HG02623 (cell line): ENCODE results near the gene NIPBL.
"Not testable (repeated sequence)": the region's sequence is repeated elsewhere in the genome, so short reads cannot be mapped to it uniquely, and the experiment has no call there.

Source experiments
- ATAC-seq: cut with Tn5 transposase; IDR thresholded peaks from one replicate; pipeline ENCODE4 v1.9.1; 2021; ENCODE audit warnings: moderate library complexity; ENCODE audit not compliant: unreplicated experiment

NIPBL gene

DNA sequence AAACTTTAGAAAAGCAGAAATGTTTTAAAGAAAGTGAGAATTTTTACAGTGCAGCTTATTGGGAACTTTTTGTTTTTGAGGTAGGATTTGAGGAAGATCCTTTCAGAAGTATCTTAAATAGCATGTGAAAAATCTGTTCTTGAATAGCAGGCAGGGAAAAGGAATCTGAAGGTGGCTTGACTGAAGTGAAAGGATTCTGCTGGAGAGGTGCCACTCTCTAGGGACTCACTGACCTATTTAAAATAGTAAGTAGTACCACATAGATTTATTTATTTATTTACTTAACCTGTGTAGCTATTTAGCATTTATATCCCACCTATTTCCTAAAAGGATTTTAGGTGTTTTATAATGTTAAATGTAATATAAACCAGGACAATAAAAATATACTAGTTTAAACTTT is 69.1 kb downstream of the NIPBL start:
- no peak for ATAC-seq

DNA sequence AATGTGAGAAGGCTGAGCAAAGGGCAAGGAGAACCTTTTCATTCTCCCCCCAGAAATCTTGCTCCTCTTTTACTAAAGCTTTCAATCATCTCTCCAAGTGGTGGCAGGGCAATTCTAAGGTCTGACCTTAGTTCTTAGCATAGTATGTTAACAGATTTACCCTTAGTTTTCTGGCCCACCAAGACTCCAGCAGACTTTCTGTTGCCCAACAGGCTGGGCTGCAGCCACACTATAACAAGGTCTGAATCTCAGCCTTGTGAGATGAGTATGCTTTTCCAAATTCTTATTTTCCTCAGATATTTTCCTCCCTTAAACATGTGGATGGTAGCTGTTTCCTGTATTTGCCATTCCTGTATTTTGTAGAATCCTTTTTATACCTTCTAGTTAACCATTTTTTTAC is 69.5 kb downstream of the NIPBL start:
- no peak for ATAC-seq

DNA sequence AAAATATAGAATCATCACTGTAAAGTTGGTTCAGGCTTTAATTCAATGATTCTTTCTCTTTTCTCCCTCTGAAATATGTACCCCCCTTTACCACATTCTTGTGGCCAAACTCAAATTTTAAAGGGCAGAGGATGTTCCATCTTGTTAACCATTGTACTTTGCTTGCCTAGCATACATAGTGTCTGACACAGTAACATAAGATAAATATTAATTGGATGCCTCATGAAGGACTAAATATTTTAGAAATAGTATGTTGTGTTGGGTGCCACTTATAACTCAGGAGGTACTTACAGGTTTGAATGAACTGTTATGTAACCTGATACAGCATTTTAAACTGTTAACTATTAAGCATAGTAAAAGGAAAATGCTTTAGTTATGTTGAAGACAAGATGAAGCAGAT is 71.5 kb downstream of the NIPBL start:
- ATAC-seq: no peak

DNA sequence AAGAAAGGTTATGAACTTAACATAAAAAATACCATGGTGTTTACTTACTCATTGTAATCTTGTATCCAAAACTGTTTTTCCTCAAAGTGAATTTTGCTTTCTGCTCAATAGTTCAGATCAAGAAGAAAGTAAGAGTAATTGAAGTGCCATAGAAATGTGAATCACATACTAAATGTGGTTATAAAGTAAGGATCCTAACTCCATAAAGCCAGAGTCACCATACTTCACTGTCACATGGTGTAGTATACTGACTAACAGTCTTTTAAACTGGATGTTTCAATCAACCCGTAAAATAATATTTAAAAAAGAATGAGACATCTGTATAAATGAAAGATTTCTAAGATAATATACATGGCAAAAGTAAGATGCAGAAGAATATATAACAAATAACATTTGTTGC is 72.1 kb downstream of the NIPBL start:
- no peak for ATAC-seq

DNA sequence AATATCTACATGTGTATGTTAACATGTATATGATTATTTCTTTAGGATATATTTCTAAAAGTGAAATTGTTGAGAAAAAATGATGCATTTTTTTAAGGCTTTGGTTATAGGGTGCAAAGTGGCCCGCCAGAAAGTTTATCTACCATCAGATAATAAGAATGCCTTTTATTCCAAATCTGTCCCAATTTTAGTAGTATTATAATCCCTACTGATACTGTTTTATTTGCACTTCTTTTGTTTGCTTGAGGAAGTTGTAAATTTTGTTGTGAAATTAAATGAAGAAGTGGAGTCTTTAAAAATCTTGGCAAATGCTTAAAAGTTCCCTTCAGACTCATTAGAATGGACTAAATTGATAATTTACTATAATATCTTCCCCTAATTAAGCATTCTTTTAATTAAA is 73.0 kb downstream of the NIPBL start:
- no peak for ATAC-seq

DNA sequence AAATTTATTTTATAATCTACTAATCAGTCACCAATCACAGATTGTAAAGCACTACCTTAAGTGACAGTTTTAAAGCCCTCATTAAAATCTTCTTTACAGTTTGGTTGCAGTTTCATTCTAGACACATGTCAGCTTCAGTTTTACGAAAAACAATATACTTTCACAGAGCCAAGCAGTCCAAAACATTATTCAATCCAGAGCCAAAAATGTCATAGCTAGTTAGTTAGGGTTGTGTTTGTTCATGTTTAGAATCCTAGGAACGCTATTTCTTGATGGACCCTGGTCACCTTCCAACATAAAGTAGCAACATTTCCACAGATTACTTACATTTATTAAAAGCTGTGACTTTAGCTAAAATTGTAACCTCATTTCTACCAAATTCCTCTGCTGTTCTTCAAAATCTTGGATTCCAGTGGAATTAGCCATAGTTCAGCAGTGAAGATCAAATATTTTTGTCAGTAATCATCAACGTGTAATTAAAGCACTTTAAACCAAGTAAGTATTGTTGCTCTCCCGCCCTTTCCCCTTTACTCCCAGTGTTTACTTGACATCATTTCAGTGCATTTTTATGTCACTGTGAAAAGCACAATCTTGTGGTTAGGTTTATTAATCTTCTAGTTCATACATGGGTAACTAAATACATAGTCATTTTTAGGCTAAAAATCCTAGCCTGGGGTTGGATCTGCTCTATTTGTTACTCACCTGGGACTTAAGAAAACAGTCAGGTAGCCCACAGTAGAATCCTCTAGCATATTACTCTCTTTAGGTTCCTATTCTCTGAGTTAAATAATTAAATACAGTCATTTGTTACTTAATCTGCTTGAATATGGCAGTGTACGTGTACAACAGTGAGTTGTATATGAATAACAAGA is 74.3 kb downstream of the NIPBL start:
- ATAC-seq: no peak

DNA sequence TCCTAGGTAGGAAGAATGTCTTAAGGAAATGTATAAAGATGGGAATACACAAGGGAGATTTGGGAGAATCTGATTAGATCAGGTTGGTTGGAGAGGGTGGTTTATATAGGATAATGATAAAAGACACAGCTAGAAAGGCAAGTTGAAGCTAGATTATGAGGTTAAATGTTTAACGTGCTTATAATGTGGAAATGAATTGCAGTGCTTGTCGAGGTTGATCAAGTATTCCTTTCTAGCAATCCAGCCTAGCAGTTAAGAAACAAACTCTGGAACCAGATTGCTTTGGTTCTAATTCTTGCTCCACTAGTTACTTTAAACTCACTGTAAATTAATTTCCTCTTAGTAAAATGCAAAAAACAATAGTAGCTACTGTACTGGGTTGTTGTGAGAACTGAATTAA is 76.5 kb downstream of the NIPBL start:
- ATAC-seq: no peak

DNA sequence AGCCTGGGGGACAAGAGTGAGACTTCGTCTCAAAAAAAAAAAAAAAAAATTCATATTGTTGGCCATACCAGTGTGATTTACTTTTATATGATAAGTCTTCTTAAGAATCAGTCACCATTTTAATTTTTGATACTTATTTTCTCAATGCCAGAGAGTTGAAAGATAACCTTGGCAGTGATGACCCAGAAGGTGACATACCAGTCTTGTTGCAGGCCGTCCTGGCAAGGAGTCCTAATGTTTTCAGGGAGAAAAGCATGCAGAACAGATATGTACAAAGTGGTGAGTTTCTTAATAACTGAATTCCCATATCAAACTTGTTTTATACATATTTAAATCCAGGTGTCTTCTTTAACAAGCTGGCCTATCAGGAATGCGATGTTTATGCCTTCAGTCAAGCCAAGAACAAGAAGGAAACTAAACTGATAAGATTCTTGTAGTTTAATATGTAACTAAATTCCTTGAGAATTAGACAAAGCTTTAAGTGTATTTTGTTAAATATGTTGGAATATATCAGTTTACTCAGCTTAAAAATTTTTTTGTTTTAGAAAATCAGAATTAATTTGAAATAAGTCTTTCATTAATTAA is 81.5 kb downstream of the NIPBL start:
- ATAC-seq: no peak

DNA sequence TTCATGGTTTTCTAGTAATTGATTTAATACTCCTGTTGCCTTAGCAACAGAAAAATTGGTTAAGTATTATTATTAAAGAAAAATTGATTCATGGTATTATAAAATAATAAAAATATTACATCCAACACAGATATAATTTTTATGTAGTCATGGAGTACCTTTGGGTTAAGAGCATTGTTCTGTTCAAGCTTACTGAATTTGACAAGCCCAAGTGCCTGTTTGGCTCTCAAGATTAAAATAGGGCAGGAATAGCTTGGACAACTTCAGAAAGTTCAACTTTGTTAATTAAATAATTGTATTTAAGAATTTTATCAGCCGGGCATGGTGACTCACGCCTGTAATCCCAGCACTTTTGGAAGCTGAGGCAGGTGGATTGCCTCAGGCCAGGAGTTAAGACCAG is 82.0 kb downstream of the NIPBL start:
- ATAC-seq: no peak

DNA sequence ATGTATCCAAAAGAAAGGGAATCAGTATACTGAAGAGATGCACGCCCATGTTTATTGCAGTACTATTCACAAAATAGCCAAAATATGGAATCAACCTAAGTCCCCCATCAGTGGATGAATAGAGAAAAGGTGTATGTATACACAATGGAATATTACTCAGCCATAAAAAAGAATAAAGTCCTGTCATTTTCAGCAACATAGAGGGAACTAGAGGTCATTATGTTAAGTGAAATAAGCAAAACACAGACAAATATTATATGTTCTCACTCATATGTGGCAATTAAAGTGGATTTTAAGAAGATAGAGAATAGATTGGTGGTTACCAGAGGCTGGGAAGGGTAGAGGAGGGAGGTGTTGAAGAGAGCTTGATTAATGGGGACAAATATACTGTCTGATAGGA is 88.6 kb downstream of the NIPBL start:
- ATAC-seq: no peak

DNA sequence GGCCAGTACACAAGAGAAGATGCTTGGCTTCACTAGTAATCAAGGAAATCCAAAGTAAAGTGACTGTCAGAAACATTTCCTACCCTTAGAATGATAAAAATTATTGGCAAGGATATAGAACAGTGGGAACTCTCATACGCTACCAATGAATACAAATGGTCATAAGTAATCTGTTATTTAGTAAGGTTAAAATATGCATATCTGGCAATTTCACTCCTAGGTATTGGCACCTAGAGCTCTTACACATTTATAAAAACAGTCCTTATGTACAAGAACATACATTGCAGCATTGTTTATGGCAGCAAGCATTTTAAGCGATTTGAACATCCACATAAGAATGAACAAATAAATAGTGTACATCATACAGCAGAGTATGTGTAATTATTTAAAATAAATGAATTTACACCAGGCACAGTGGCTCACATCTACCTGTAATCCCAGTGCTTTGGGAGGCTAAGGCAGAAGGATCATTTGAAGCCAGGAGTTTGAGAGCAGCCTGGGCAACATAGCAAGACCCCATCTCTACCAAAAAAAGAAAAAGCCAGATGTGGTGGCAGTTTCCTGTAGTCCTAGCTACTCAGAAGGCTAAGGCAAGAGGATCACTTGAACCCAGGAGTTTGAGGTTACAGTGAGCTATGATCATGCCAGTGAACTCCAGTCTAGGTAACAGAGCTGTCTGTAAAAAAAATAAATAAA is 93.3 kb downstream of the NIPBL start:
- no peak for ATAC-seq

DNA sequence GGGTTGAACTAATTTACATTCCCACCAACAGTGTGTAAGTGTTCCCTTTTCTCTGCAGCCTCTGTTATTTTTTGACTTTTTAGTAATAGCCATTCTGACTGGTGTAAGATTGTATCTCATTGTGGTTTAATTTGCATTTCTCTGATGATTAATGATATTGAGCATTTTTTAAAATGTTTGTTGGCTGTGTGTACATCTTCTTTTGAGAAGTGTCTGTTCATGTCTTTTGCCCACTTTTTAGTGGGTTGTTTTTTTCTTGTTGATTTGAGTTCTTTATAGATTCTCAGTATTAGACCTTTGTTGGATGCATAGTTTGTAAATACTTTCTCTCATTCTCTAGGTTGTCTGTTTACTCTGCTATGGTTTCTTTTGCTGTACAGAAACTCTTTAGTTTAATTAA is 101.6 kb downstream of the NIPBL start:
- ATAC-seq: no peak

DNA sequence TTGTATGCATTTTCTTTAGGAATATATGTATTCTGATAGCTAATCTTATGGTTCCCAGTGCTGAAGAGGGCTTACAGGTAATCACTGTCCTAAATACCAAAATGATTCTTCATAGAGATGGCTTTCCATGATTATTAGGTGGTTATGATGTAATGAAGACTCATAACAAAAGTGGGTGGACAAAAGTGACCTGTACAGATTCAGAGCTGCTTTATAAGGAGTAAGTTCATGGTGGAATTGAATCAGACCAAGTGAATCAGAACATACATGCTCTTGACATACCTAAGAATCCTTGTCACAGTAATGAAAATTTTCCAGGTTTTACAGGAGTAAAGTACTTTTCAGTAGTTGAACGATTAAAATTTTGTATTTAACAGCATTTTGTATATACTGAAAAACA is 105.6 kb downstream of the NIPBL start:
- no peak for ATAC-seq

DNA sequence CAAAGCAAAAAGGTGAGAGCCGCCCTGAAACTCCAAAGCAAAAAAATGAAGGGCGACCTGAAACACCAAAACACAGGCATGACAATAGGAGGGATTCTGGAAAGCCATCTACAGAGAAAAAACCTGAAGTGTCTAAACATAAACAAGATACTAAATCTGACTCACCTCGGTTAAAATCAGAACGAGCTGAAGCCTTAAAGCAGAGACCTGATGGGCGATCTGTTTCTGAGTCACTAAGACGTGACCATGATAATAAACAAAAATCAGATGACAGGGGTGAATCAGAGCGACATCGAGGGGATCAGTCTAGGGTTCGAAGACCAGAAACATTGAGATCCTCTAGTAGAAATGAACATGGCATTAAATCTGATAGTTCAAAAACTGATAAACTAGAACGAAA is 108.8 kb downstream of the NIPBL start:
- no peak for ATAC-seq

DNA sequence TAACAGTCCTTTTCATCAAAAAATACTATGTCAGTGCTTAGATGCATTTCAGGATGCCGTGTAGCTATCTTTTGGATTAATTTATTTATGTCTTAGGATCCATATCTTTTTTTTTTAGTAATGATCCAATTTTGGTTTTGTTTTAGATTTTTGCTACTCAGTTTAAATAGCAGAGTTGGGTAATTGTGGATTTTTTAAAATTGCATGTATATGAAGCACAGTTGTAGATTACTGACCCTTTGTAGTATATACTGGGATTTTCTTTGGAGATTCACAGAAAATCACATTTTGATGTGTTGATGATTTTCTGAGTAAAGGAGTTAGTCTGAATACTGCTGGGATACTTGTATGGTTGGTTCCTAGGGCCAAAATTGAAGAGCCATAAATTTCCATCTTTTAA is 111.8 kb downstream of the NIPBL start:
- no peak for ATAC-seq

DNA sequence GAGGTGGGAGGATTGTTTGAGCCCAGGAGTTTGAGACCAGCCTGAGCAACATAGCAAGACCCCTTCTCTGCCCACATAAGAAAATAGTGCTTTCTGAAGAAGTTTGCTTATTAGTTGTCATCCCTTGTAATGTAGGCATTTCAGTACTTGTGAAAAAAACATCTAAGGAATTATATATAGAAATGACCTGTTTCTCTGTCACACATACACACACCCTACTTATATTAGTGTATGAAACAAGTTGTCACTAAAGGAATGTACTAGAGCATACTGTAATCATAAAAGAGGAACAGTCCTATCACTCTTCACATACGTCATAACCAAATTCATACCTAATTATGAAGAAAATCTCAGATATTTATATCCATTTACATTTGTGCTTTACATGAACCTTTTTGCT is 122.0 kb downstream of the NIPBL start:
- no peak for ATAC-seq

DNA sequence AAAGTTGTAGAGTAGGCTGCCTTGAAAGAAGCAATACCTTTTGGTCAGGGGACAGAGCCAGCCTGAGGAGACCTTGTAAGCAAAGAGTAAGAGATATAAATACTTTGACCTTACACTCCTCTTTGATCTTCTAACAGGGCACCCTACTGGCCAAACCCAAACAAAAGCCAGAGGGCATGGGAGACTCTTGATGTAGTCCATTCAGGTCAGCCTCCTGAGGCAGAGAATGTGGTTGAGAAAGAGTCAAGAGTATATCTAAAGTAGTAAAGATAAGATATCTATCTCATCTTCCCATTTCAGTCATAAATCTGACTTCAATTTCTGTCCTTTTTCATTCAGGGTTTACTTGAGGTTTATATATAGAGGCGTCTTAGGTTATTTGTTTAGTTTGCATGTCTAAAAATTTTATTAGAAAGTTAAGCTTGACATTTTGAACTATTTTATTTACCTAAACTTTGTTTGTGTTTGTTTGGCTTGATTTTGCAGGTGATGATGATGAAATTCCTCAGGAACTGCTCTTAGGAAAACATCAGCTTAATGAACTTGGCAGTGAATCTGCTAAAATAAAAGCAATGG is 125.7 kb downstream of the NIPBL start:
- ATAC-seq: no peak

DNA sequence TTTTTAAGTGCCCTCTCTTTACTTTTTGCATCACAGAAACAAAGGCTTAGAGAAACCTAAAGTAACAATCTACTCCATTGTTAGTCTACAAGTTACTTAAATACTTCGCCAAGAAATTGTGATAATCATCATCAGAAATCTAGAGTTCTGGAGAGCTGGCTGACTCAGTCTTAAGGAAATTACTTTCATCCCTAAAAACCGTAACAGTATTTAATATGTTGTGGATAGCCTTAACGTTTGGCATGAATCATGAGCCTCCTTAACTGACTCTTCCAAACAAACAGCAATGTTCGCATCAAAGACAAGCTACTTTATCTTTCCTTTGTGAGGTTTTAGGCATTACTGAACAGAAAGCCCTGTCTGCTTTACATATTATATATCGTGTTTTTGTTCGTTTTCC is 128.7 kb downstream of the NIPBL start:
- ATAC-seq: no peak

DNA sequence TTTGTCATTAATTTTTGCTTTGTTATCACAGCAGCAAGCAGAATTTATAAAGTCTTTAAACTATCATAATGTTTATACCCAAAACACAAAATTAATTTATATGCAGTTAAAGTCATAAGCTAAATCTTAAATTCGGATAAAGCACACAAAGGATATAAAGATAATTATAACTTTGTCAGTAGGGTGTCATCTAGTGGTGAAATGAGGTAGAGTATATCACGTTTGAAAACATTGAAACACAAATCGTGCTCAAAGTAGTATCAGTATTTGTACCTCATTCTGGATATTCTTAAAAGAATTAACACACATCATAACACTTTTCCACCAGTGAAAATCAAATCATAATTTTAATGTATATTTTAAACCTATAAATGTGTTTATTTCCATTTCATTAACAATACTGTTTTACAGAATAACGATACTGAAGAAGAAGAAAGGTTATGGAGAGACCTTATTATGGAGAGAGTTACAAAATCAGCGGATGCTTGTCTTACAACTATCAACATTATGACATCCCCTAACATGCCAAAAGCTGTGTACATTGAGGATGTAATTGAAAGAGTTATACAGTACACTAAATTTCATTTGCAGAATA is 129.5 kb downstream of the NIPBL start:
- ATAC-seq: no peak

DNA sequence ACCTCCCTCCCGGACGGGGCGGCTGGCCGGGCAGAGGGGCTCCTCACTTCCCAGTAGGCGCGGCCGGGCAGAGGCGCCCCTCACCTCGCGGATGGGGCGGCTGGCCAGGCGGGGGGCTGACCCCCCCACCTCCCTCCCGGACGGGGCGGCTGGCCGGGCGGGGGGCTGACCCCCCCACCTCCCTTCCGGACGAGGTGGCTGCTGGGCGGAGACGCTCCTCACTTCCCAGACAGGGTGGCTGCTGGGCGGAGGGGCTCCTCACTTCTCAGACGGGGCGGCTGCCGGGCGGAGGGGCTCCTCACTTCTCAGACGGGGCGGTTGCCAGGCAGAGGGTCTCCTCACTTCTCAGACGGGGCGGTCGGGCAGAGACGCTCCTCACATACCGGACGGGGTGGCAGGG is 136.6 kb downstream of the NIPBL start:
- not testable (repeated sequence) for ATAC-seq

DNA sequence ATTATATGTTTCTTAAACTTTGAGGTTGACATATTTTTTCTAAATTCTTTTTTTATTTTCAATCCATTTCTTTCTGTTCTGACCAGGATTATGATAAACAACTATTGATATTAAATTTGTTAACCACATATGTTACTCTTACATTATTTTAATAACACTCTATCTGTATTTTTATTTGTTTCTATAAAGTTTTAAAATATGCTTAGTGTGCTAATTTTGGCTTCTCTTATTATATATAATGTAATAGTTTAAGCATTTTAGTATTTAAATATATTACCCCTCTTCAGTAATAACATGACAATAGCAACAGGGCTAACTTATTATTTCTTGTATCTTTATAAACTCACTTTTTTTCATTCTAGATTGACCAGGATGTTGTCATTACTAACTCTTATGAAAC is 137.8 kb downstream of the NIPBL start:
- no peak for ATAC-seq
